Body of pancreas (tissue), 4 donors: ENCODE data around the gene ZNF565.
A peak's percentile ranks its signal among the peaks of the same experiment; 100 is the strongest.

Experiments
- CTCF ChIP-seq, 7 experiments: fragments of 450-650 bp in 4 of 7; fragments of 200-600 bp in 3 of 7; sonication (generic) in 3 of 7; IDR thresholded peaks; one replicate each; pipeline ENCODE4 v1.5.1; 2016 to 2019; ENCODE audit warnings: antibody characterized with exemption in 7 of 7
- POLR2A ChIP-seq, 3 donors: fragments of 450-650 bp; IDR thresholded peaks; one replicate each; pipeline ENCODE4 v1.6.1; 2016; ENCODE audit warnings: antibody characterized with exemption in 3 of 3, mild to moderate bottlenecking in 2 of 3

GRCh38 chr19:36141039-36141927 is 73.2 kb downstream of the ZNF565 start:
- TF ChIP-seq CTCF (IDR thresholded peaks at IDR 0.05): no peak
- peak in 2 of 3 donors; percentile 41 to 51 for TF ChIP-seq POLR2A (IDR thresholded peaks at IDR 0.05)
